Measurements from ENCODE around the gene XPO1.

Gene XPO1

GRCh38 chr2:61536572-61537276 is 1.4 kb downstream of the XPO1 start:
- Histone ChIP-seq H3K27ac (replicated peaks; ENCODE audit: low read length) (peak overlapping the region; percentile 100), H3K9ac (ENCODE audit: low read depth, low read length, poor library complexity) (peak overlapping the region; percentile 95), H2BK15ac (ENCODE audit: low read length) (no peak overlapping the region), H4K8ac (ENCODE audit: low read depth, low read length) (no peak overlapping the region), H4K91ac (ENCODE audit: low read depth, low read length, poor library complexity) (no peak overlapping the region), H3K27me3 (ENCODE audit: control insufficient read depth in 3 of 3, insufficient read depth in 3 of 3, low read depth in 1 of 3, low read length in 3 of 3) (no peaks in the 10 kb centered on the region), H2BK5ac (ENCODE audit: low read length) (peak overlapping the region; percentile 100), H3K79me1 (ENCODE audit: low read depth, low read length) (no peaks in the 10 kb centered on the region), H3K4me1 (ENCODE audit: control insufficient read depth in 2 of 2, insufficient read depth in 1 of 2, low read depth in 1 of 2, low read length in 2 of 2) (peaks cover 0 to 4% of the 10 kb centered on the region in 2 donors), H3K4ac (ENCODE audit: low read length) (no peak overlapping the region), H3K4me2 (ENCODE audit: insufficient read depth, low read length, poor library complexity, severe bottlenecking) (peak overlapping the region; percentile 77), H3K14ac (ENCODE audit: low read length) (no peak overlapping the region), H2BK120ac (ENCODE audit: low read depth, low read length) (peak overlapping the region; percentile 72), H2AK5ac (ENCODE audit: low read depth, low read length) (peak overlapping the region; percentile 97), H3K36me3 (replicated peaks in 1 of 2; ENCODE audit: control insufficient read depth in 2 of 2, insufficient read depth in 2 of 2, low read length in 2 of 2) (peaks cover 0 to 30% of the 10 kb centered on the region in 2 donors), H3K4me3 (ENCODE audit: low read length in 2 of 2) (peak overlapping the region; percentile 68 to 99), H3K18ac (ENCODE audit: low read length) (peak overlapping the region; percentile 98), H2BK12ac (ENCODE audit: low read length) (no peak overlapping the region), H3K9me3 (replicated peaks in 1 of 2; ENCODE audit: control insufficient read depth in 2 of 2, insufficient read depth in 1 of 2, low read depth in 1 of 2, low read length in 2 of 2) (peaks cover 0 to 4% of the 10 kb centered on the region in 2 donors), H2AFZ (ENCODE audit: low read length) (no peak overlapping the region), H3K23ac (ENCODE audit: low read depth, low read length, poor library complexity) (peak overlapping the region; percentile 73)
- WGBS, 2 donors (ENCODE audit: extremely low coverage in 2 of 2, insufficient read length in 2 of 2, insufficient replicate concordance in 1 of 2): no CpG with 5 or more reads among the region's 26 CpGs
- peak; percentile 84 for DNase-seq (ENCODE audit: low spot score)

- Histone ChIP-seq H3K79me1 (ENCODE audit: low read depth, low read length) (no peaks in the 10 kb centered on the region), H4K91ac (ENCODE audit: low read depth, low read length, poor library complexity) (no peak overlapping the region), H2AK5ac (ENCODE audit: low read depth, low read length) (no peak overlapping the region), H2BK120ac (ENCODE audit: low read depth, low read length) (no peak overlapping the region), H3K18ac (ENCODE audit: low read length) (no peak overlapping the region), H3K36me3 (replicated peaks in 1 of 2; ENCODE audit: control insufficient read depth in 2 of 2, insufficient read depth in 2 of 2, low read length in 2 of 2) (peaks cover 0 to 35% of the 10 kb centered on the region in 2 donors), H3K4me2 (ENCODE audit: insufficient read depth, low read length, poor library complexity, severe bottlenecking) (peak overlapping the region; percentile 77), H2BK5ac (ENCODE audit: low read length) (no peak overlapping the region), H3K4ac (ENCODE audit: low read length) (no peak overlapping the region), H3K27me3 (ENCODE audit: control insufficient read depth in 3 of 3, insufficient read depth in 3 of 3, low read depth in 1 of 3, low read length in 3 of 3) (no peaks in the 10 kb centered on the region), H3K9ac (ENCODE audit: low read depth, low read length, poor library complexity) (peak overlapping the region; percentile 7), H3K23ac (ENCODE audit: low read depth, low read length, poor library complexity) (no peak overlapping the region), H4K8ac (ENCODE audit: low read depth, low read length) (no peak overlapping the region), H3K14ac (ENCODE audit: low read length) (no peak overlapping the region), H2BK15ac (ENCODE audit: low read length) (no peak overlapping the region), H3K27ac (replicated peaks; ENCODE audit: low read length) (no peak overlapping the region), H3K9me3 (replicated peaks in 1 of 2; ENCODE audit: control insufficient read depth in 2 of 2, insufficient read depth in 1 of 2, low read depth in 1 of 2, low read length in 2 of 2) (peaks cover 0 to 4% of the 10 kb centered on the region in 2 donors), H2AFZ (ENCODE audit: low read length) (no peak overlapping the region), H3K4me1 (ENCODE audit: control insufficient read depth in 2 of 2, insufficient read depth in 1 of 2, low read depth in 1 of 2, low read length in 2 of 2) (peaks cover 2 to 5% of the 10 kb centered on the region in 2 donors), H3K4me3 (ENCODE audit: low read length in 2 of 2) (peak overlapping the region; percentile 68 to 99), H2BK12ac (ENCODE audit: low read length) (no peak overlapping the region)
- WGBS, 2 donors (ENCODE audit: extremely low coverage in 2 of 2, insufficient read length in 2 of 2, insufficient replicate concordance in 1 of 2): no CpG with 5 or more reads among the region's 9 CpGs
- DNase-seq (ENCODE audit: low spot score): no peak
These were observed 2.0 kb downstream of the XPO1 start for GRCh38 chr2:61536180-61536571.

GRCh38 chr2:61535449-61535848 is 2.7 kb downstream of the XPO1 start:
- Histone ChIP-seq H2BK120ac (ENCODE audit: low read depth, low read length) (no peak overlapping the region), H2AK5ac (ENCODE audit: low read depth, low read length) (no peak overlapping the region), H4K91ac (ENCODE audit: low read depth, low read length, poor library complexity) (no peak overlapping the region), H2BK5ac (ENCODE audit: low read length) (no peak overlapping the region), H3K23ac (ENCODE audit: low read depth, low read length, poor library complexity) (no peak overlapping the region), H3K27me3 (ENCODE audit: control insufficient read depth in 3 of 3, insufficient read depth in 3 of 3, low read depth in 1 of 3, low read length in 3 of 3) (no peaks in the 10 kb centered on the region), H3K14ac (ENCODE audit: low read length) (no peak overlapping the region), H3K79me1 (ENCODE audit: low read depth, low read length) (no peaks in the 10 kb centered on the region), H3K4me2 (ENCODE audit: insufficient read depth, low read length, poor library complexity, severe bottlenecking) (no peak overlapping the region), H2BK12ac (ENCODE audit: low read length) (no peak overlapping the region), H3K36me3 (replicated peaks in 1 of 2; ENCODE audit: control insufficient read depth in 2 of 2, insufficient read depth in 2 of 2, low read length in 2 of 2) (peaks cover 0 to 43% of the 10 kb centered on the region in 2 donors), H3K18ac (ENCODE audit: low read length) (no peak overlapping the region), H4K8ac (ENCODE audit: low read depth, low read length) (no peak overlapping the region), H3K9ac (ENCODE audit: low read depth, low read length, poor library complexity) (no peak overlapping the region), H2BK15ac (ENCODE audit: low read length) (no peak overlapping the region), H3K27ac (replicated peaks; ENCODE audit: low read length) (no peak overlapping the region), H3K4ac (ENCODE audit: low read length) (no peak overlapping the region), H3K4me1 (ENCODE audit: control insufficient read depth in 2 of 2, insufficient read depth in 1 of 2, low read depth in 1 of 2, low read length in 2 of 2) (peaks cover 7 to 8% of the 10 kb centered on the region in 2 donors), H3K9me3 (replicated peaks in 1 of 2; ENCODE audit: control insufficient read depth in 2 of 2, insufficient read depth in 1 of 2, low read depth in 1 of 2, low read length in 2 of 2) (peaks cover 0 to 4% of the 10 kb centered on the region in 2 donors), H3K4me3 (ENCODE audit: low read length in 2 of 2) (peak overlapping the region in 1 of 2 donors; percentile 68), H2AFZ (ENCODE audit: low read length) (no peak overlapping the region)
- no peak for DNase-seq (ENCODE audit: low spot score)
- WGBS, 2 donors (ENCODE audit: extremely low coverage in 2 of 2, insufficient read length in 2 of 2, insufficient replicate concordance in 1 of 2): no CpG with 5 or more reads among the region's 5 CpGs

- Histone ChIP-seq H2BK12ac (ENCODE audit: low read length) (no peak overlapping the region), H3K79me1 (ENCODE audit: low read depth, low read length) (no peaks in the 10 kb centered on the region), H3K36me3 (replicated peaks in 1 of 2; ENCODE audit: control insufficient read depth in 2 of 2, insufficient read depth in 2 of 2, low read length in 2 of 2) (peaks cover 0 to 48% of the 10 kb centered on the region in 2 donors), H3K14ac (ENCODE audit: low read length) (no peak overlapping the region), H3K9ac (ENCODE audit: low read depth, low read length, poor library complexity) (no peak overlapping the region), H3K4ac (ENCODE audit: low read length) (no peak overlapping the region), H3K4me3 (ENCODE audit: low read length in 2 of 2) (peak overlapping the region in 1 of 2 donors; percentile 68), H3K27me3 (ENCODE audit: control insufficient read depth in 3 of 3, insufficient read depth in 3 of 3, low read depth in 1 of 3, low read length in 3 of 3) (no peaks in the 10 kb centered on the region), H3K9me3 (replicated peaks in 1 of 2; ENCODE audit: control insufficient read depth in 2 of 2, insufficient read depth in 1 of 2, low read depth in 1 of 2, low read length in 2 of 2) (peaks cover 0 to 4% of the 10 kb centered on the region in 2 donors), H2AK5ac (ENCODE audit: low read depth, low read length) (no peak overlapping the region), H4K91ac (ENCODE audit: low read depth, low read length, poor library complexity) (no peak overlapping the region), H3K4me2 (ENCODE audit: insufficient read depth, low read length, poor library complexity, severe bottlenecking) (no peak overlapping the region), H4K8ac (ENCODE audit: low read depth, low read length) (no peak overlapping the region), H2BK120ac (ENCODE audit: low read depth, low read length) (no peak overlapping the region), H2AFZ (ENCODE audit: low read length) (no peak overlapping the region), H3K27ac (replicated peaks; ENCODE audit: low read length) (no peak overlapping the region), H2BK15ac (ENCODE audit: low read length) (no peak overlapping the region), H2BK5ac (ENCODE audit: low read length) (no peak overlapping the region), H3K18ac (ENCODE audit: low read length) (no peak overlapping the region), H3K23ac (ENCODE audit: low read depth, low read length, poor library complexity) (no peak overlapping the region), H3K4me1 (ENCODE audit: control insufficient read depth in 2 of 2, insufficient read depth in 1 of 2, low read depth in 1 of 2, low read length in 2 of 2) (peaks cover 7 to 8% of the 10 kb centered on the region in 2 donors)
- no peak for DNase-seq (ENCODE audit: low spot score)
- WGBS, 2 donors (ENCODE audit: extremely low coverage in 2 of 2, insufficient read length in 2 of 2, insufficient replicate concordance in 1 of 2): no CpG with 5 or more reads among the region's 2 CpGs
These were observed 3.2 kb downstream of the XPO1 start for GRCh38 chr2:61534926-61535325.
